HepG2 (cell line): ENCODE measurements around the gene UBE2D3. TPM values are rescaled to one million over a fixed set of nuclear protein-coding genes. Genes with fewer than 3 reads are reported as not detected.
A peak's percentile ranks its signal among the peaks of the same experiment; 100 is the strongest.

Source experiments
- ATAC-seq: fragments of 200-7000 bp; cut with Tn5 transposase; 3 replicates; pipeline ENCODE4 v1.9.1; 2020; ENCODE audit warnings: mild to moderate bottlenecking, moderate library complexity
- BruUV-seq: library from RNA; stranded (reverse); fragments of 400-500 nt; replicated peaks from 2 replicates; lab custom pipeline; 2021; lab: Mats Ljungman, UMichigan
- CTCF ChIA-PET: fragments of 300-600 bp; formaldehyde crosslinking; extraction: SDS; loops from one replicate; lab custom pipeline; 2021; ENCODE audit warnings: low total read pairs, inconsistent platforms, low intra/inter-chr PET ratio; lab: Yijun Ruan, JAX
- POLR2A ChIA-PET: fragments of 350-600 bp; sonication (Branson Sonifier 250); formaldehyde crosslinking; loops from one replicate; lab custom pipeline; 2020; ENCODE audit warnings: antibody characterized with exemption, inconsistent platforms; lab: Yijun Ruan, JAX
- DNase-seq: peaks from one replicate; pipeline ENCODE4 v3.0.0-alpha.2; 2015; ENCODE audit warnings: low spot score
- FAIRE-seq: peaks from 3 replicates; lab custom pipeline; 2011; peaks lifted over from hg19 to GRCh38; lab: Jason Lieb, UNC
- H2AFZ ChIP-seq: one replicate; pipeline ENCODE4 v1.6.1; 2011; ENCODE audit warnings: low read length, inconsistent platforms
- H3K27ac ChIP-seq: fragments of 300-600 bp; 3 replicates; pipeline ENCODE4 v1.8.0; 2011; ENCODE audit warnings: mixed run types, mild to moderate bottlenecking, mixed read lengths, low read length, inconsistent platforms; ENCODE audit not compliant: insufficient read depth; ENCODE audit errors: extremely low read length
- H3K27me3 ChIP-seq, 2 experiments: fragments of 200-600 bp in 1 of 2; 2 replicates in 1 of 2; 3 replicates in 1 of 2; pipeline versions ENCODE4 v1.6.0 to v1.8.0; 2011; ENCODE audit warnings: low read length in 2 of 2, mild to moderate bottlenecking in 2 of 2, moderate library complexity in 2 of 2, inconsistent platforms in 1 of 2; ENCODE audit not compliant: insufficient read depth in 2 of 2, control insufficient read depth in 1 of 2
- H3K36me3 ChIP-seq, 2 experiments: fragments of 200-600 bp in 1 of 2; replicated peaks in 1 of 2; 2 replicates in 1 of 2; 3 replicates in 1 of 2; pipeline versions ENCODE4 v1.5.1 to v1.8.0; 2011; ENCODE audit warnings: low read length in 2 of 2, inconsistent platforms in 1 of 2; ENCODE audit not compliant: insufficient read depth in 2 of 2, control insufficient read depth in 1 of 2
- H3K4me1 ChIP-seq: 2 replicates; pipeline ENCODE4 v1.5.1; 2012; ENCODE audit warnings: low read length, inconsistent platforms; ENCODE audit not compliant: insufficient read depth
- H3K4me2 ChIP-seq: 2 replicates; pipeline ENCODE4 v1.6.0; 2011; ENCODE audit warnings: low read depth, low read length, inconsistent platforms
- H3K4me3 ChIP-seq, 3 experiments: fragments of 200-600 bp in 1 of 3; sonication (generic), shearing (Covaris generic) in 1 of 3; replicated peaks in 1 of 3; 2 replicates each; pipeline ENCODE4 v1.5.1; 2011 to 2016; ENCODE audit warnings: low read length in 3 of 3, inconsistent platforms in 2 of 3, low read depth in 2 of 3, mild to moderate bottlenecking in 2 of 3, control low read depth in 1 of 3, mixed read lengths in 1 of 3; ENCODE audit not compliant: insufficient read depth in 1 of 3
- H3K79me2 ChIP-seq: one replicate; pipeline ENCODE4 v1.6.1; 2011; ENCODE audit warnings: low read length, inconsistent platforms; ENCODE audit not compliant: insufficient read depth
- H3K9ac ChIP-seq: 2 replicates; pipeline ENCODE4 v1.6.0; 2011; ENCODE audit warnings: mild to moderate bottlenecking, low read depth, low read length, inconsistent platforms; ENCODE audit not compliant: insufficient read depth
- H3K9me3 ChIP-seq: 2 replicates; pipeline ENCODE4 v1.5.1; 2012; ENCODE audit warnings: mild to moderate bottlenecking, low read length
- H4K20me1 ChIP-seq: 2 replicates; pipeline ENCODE4 v1.6.0; 2011; ENCODE audit warnings: inconsistent platforms, mild to moderate bottlenecking, low read length, moderate library complexity; ENCODE audit not compliant: insufficient read depth
- ARID4A ChIP-seq: sonication (generic); formaldehyde crosslinking; IDR thresholded peaks from 2 replicates; pipeline ENCODE4 v1.5.0; 2020; ENCODE audit warnings: mild to moderate bottlenecking, missing genetic modification reagents, borderline replicate concordance
- NRL ChIP-seq: sonication (generic); formaldehyde crosslinking; IDR thresholded peaks from 2 replicates; pipeline ENCODE4 v1.5.0; 2020; ENCODE audit warnings: missing genetic modification reagents, mild to moderate bottlenecking, moderate library complexity, borderline replicate concordance
- PAWR ChIP-seq: sonication (generic); formaldehyde crosslinking; IDR thresholded peaks from 2 replicates; pipeline ENCODE4 v1.4.0; 2020; ENCODE audit warnings: missing genetic modification reagents, mild to moderate bottlenecking, borderline replicate concordance
- SMYD3 ChIP-seq: sonication (generic); formaldehyde crosslinking; IDR thresholded peaks from 2 replicates; pipeline ENCODE4 v1.8.1; 2023; ENCODE audit warnings: mild to moderate bottlenecking, missing genetic modification reagents
- ZBED4 ChIP-seq: sonication (generic); formaldehyde crosslinking; IDR thresholded peaks from 2 replicates; pipeline ENCODE4 v1.4.0; 2020; ENCODE audit warnings: missing genetic modification reagents, borderline replicate concordance
- ZFP62 ChIP-seq: sonication (generic); formaldehyde crosslinking; IDR thresholded peaks from 2 replicates; pipeline ENCODE4 v1.4.0; 2020; ENCODE audit warnings: missing genetic modification reagents
- ZHX1 ChIP-seq: sonication (generic); formaldehyde crosslinking; IDR thresholded peaks from 2 replicates; pipeline ENCODE4 v1.8.1; 2022; ENCODE audit warnings: low read depth, mild to moderate bottlenecking, missing genetic modification reagents
- ZNF235 ChIP-seq: sonication (generic); formaldehyde crosslinking; IDR thresholded peaks from 2 replicates; pipeline ENCODE4 v1.8.1; 2023; ENCODE audit warnings: mild to moderate bottlenecking, missing genetic modification reagents, borderline replicate concordance
- ZNF598 ChIP-seq: sonication (generic); formaldehyde crosslinking; IDR thresholded peaks from 2 replicates; pipeline ENCODE4 v1.5.1; 2020; ENCODE audit warnings: mild to moderate bottlenecking, missing genetic modification reagents, borderline replicate concordance
- WGBS: methylation state at CpG from one replicate; pipeline ENCODE4 v1.1.6; 2017; ENCODE audit warnings: low lambda C conversion rate; 5-methylcytosine and 5-hydroxymethylcytosine counted together
- in situ Hi-C: cut with HindIII; loops from 2 replicates; pipeline ENCODE4 v1.10.0; 2017; ENCODE audit warnings: low pct_unique_long_range_greater_than_20kb; ENCODE audit not compliant: extremely low pct_ligation_motif_present
- intact Hi-C: fragments of 100-400 bp; cut with micrococcal nuclease; formaldehyde crosslinking; loops from one replicate; pipeline ENCODE4 v1.10.0; 2022; ENCODE audit not compliant: unreplicated experiment
- polyA plus RNA-seq, 8 experiments: library from polyadenylated mRNA; depleted of rRNA in 3 of 8; stranded (reverse) in 7 of 8; unstranded in 1 of 8; fragments of >200 nt; fragmentation: Illumina TruSeq in 4 of 8; extraction: Trizol in 4 of 8; gene quantifications; 2 replicates each; pipeline versions ENCODE4 v1.2.1 to v1.2.3, GENCODE V29; 2011 to 2016; ENCODE audit warnings: low read depth in 4 of 8, missing spikeins in 1 of 8, mixed read lengths in 1 of 8; ENCODE audit not compliant: insufficient read depth in 1 of 8
- total RNA-seq, 5 experiments: library from RNA; depleted of rRNA; stranded (reverse); fragments of >200 nt; fragmentation: Illumina TruSeq; extraction: Trizol; gene quantifications; 2 replicates each; pipeline ENCODE4 v1.2.3, GENCODE V29; 2016; ENCODE audit warnings: low read depth in 1 of 5

The UBE2D3 gene
- total and polyA plus RNA-seq, 2 of the 13 experiments (the other 11 are each of a cell fraction or from before 2014, with no cell fraction given) = 224 to 293 TPM

GRCh38 chr4:102761296-102761701 lies 66.1 kb downstream of the UBE2D3 start (continued):
- TF ChIP-seq ZHX1 (CRISPR knock-in tag) (no peak), SMYD3 (CRISPR knock-in tag) (0 out of 2 replicates have a peak, but pooled peaks have one; percentile 28)

- Histone ChIP-seq H3K27ac (peak within 1 kb of the TSS; percentile 69), H3K9ac (peak within 1 kb of the TSS; percentile 70), H3K4me2 (peak within 1 kb of the TSS; percentile 99), H3K27me3 (no peaks in the 10 kb centered on the region; a peak in 1 of 5 replicates), H3K79me2 (peaks cover 40% of the 10 kb centered on the region), H3K4me3 (peak within 1 kb of the TSS; percentile 84 to 95 (median 90)), H3K36me3 (no peaks in the 10 kb centered on the region), H4K20me1 (no peaks in the 10 kb centered on the region), H2AFZ (peak within 1 kb of the TSS; percentile 93), H3K9me3 (no peaks in the 10 kb centered on the region), H3K4me1 (peaks cover 46% of the 10 kb centered on the region)
- ChIA-PET POLR2A (interaction anchor here (1.1 to 2.0 kb wide), 7 partner anchors 18 to 140 kb away, joined by 3 to 19 read pairs (median 5); partner anchors contain the start of gene UBE2D3), CTCF (no interaction called here)
- in situ Hi-C loops = no loop called here
- FAIRE-seq (no peak), ATAC-seq (peak; percentile 95), DNase-seq (peak; percentile 63)
- intact Hi-C loops = loop anchor here (5.0 kb wide), 2 partner anchors 43 to 67 kb away; partner anchors contain the start of gene UBE2D3
- no TSS peak for BruUV-seq
- 0% methylated on average over 5 of the region's 60 CpGs for WGBS
- TF ChIP-seq ZNF235 = peak; percentile 30; the same call in 1 of the 2 replicates
- TF ChIP-seq PAWR (CRISPR knock-in tag) = 0 out of 2 replicates have a peak, but pooled peaks have one; percentile 42
- TF ChIP-seq NRL (CRISPR knock-in tag) = peak; percentile 85
- TF ChIP-seq ZBED4 (CRISPR knock-in tag) = no peak
- TF ChIP-seq ARID4A (CRISPR knock-in tag) = peak; percentile 88; the same call in 1 of the 2 replicates
- no peak for TF ChIP-seq ZFP62 (CRISPR knock-in tag)
- 0 out of 2 replicates have a peak, but pooled peaks have one; percentile 45 for TF ChIP-seq ZNF598
Measured at GRCh38 chr4:102760645-102761295, 66.6 kb downstream of the UBE2D3 start, which contains the start of gene MANBA. Gene MANBA (minus strand): TSS chr4:102760968. CDS start chr4:102760894, 74 bp downstream.
